Effector memory CD4-positive, alpha-beta T cell (primary cell): ENCODE results near the gene GRID1.

Experiments
- DNase-seq, 3 donors: peaks; one replicate each; pipeline ENCODE4 v3.0.0-alpha.2; 2020
- H3K27ac ChIP-seq: 2 replicates; pipeline ENCODE4 v1.7.0; 2013; ENCODE audit warnings: mild to moderate bottlenecking, low read length, moderate library complexity; ENCODE audit not compliant: insufficient read depth, poor library complexity, severe bottlenecking
- H3K27me3 ChIP-seq: replicated peaks from 2 replicates; pipeline ENCODE4 v1.7.0; 2013; ENCODE audit warnings: mild to moderate bottlenecking, low read length; ENCODE audit not compliant: insufficient read depth, control insufficient read depth, poor library complexity, severe bottlenecking
- H3K36me3 ChIP-seq: 2 replicates; pipeline ENCODE4 v1.7.0; 2013; ENCODE audit warnings: mild to moderate bottlenecking, low read length, moderate library complexity; ENCODE audit not compliant: control insufficient read depth, insufficient read depth
- H3K4me1 ChIP-seq: 2 replicates; pipeline ENCODE4 v1.7.0; 2013; ENCODE audit warnings: low read length, mild to moderate bottlenecking; ENCODE audit not compliant: control insufficient read depth, insufficient read depth, poor library complexity, severe bottlenecking
- H3K4me3 ChIP-seq: 2 replicates; pipeline ENCODE4 v1.7.0; 2013; ENCODE audit warnings: low read length, low read depth, mild to moderate bottlenecking; ENCODE audit not compliant: insufficient read depth, poor library complexity, severe bottlenecking
- H3K9me3 ChIP-seq: 2 replicates; pipeline ENCODE4 v1.7.0; 2013; ENCODE audit warnings: mild to moderate bottlenecking, low read length, moderate library complexity; ENCODE audit not compliant: control insufficient read depth

GRID1 gene

GRCh38 chr10:85862771-85863170 lies 503.8 kb downstream of the GRID1 start:
- H3K36me3 ChIP-seq, result no peaks in the 10 kb centered on the region
- no peak for DNase-seq
- no peak overlapping the region for H3K27ac ChIP-seq
- no peaks in the 10 kb centered on the region for H3K4me1 ChIP-seq
- H3K27me3 ChIP-seq, result no peaks in the 10 kb centered on the region
- H3K9me3 ChIP-seq, result no peaks in the 10 kb centered on the region
- H3K4me3 ChIP-seq, result no peak overlapping the region

- H3K4me1 ChIP-seq, result no peaks in the 10 kb centered on the region
- H3K9me3 ChIP-seq, result no peaks in the 10 kb centered on the region
- H3K27me3 ChIP-seq, result no peaks in the 10 kb centered on the region
- H3K36me3 ChIP-seq, result no peaks in the 10 kb centered on the region
- no peak overlapping the region for H3K27ac ChIP-seq
- DNase-seq, result no peak
- H3K4me3 ChIP-seq, result no peak overlapping the region
Observed at GRCh38 chr10:85861513-85862197, 504.9 kb downstream of the GRID1 start.

GRCh38 chr10:85859859-85860258 lies 506.7 kb downstream of the GRID1 start:
- no peak for DNase-seq
- Histone ChIP-seq H3K27me3 (no peaks in the 10 kb centered on the region), H3K27ac (no peak overlapping the region), H3K4me3 (no peak overlapping the region), H3K4me1 (no peaks in the 10 kb centered on the region), H3K36me3 (no peaks in the 10 kb centered on the region), H3K9me3 (no peaks in the 10 kb centered on the region)

- Histone ChIP-seq H3K36me3 (no peaks in the 10 kb centered on the region), H3K27ac (no peak overlapping the region), H3K4me3 (no peak overlapping the region), H3K9me3 (no peaks in the 10 kb centered on the region), H3K27me3 (no peaks in the 10 kb centered on the region), H3K4me1 (no peaks in the 10 kb centered on the region)
- DNase-seq, result no peak
Observed at GRCh38 chr10:85858776-85859515, 507.6 kb downstream of the GRID1 start.

DNA sequence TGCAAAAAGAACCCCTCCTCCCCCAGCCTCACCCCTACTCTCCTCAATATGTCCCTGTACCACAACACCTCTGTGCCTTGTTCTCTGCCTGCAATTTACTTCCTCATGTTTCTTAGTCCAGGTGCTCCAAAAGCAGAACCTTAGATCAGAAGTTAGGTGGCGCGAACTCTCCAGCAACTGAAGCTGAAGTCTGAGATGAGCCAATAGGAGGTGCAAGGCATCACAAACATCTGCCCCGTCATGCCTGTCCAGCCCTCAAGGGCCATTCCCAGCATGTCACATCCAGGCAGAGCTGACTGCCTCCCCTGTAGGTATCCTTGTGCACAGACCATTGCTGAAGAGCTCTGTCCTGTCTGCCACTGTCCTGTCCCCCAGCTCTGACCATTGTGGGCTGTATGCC lies 508.8 kb downstream of the GRID1 start:
- H3K4me1 ChIP-seq, result no peaks in the 10 kb centered on the region
- no peak for DNase-seq
- no peaks in the 10 kb centered on the region for H3K36me3 ChIP-seq
- no peak overlapping the region for H3K27ac ChIP-seq
- no peak overlapping the region for H3K4me3 ChIP-seq
- no peaks in the 10 kb centered on the region for H3K27me3 ChIP-seq
- no peaks in the 10 kb centered on the region for H3K9me3 ChIP-seq

GRCh38 chr10:85857305-85857704 lies 509.3 kb downstream of the GRID1 start:
- no peaks in the 10 kb centered on the region for H3K4me1 ChIP-seq
- H3K36me3 ChIP-seq, result no peaks in the 10 kb centered on the region
- no peaks in the 10 kb centered on the region for H3K27me3 ChIP-seq
- no peak overlapping the region for H3K4me3 ChIP-seq
- H3K27ac ChIP-seq, result no peak overlapping the region
- H3K9me3 ChIP-seq, result no peaks in the 10 kb centered on the region
- no peak for DNase-seq

GRCh38 chr10:85851934-85852333 lies 514.7 kb downstream of the GRID1 start:
- Histone ChIP-seq H3K27ac (no peak overlapping the region), H3K9me3 (no peaks in the 10 kb centered on the region), H3K4me3 (no peak overlapping the region), H3K27me3 (no peaks in the 10 kb centered on the region), H3K4me1 (no peaks in the 10 kb centered on the region), H3K36me3 (no peaks in the 10 kb centered on the region)
- DNase-seq, result no peak

- H3K27ac ChIP-seq, result no peak overlapping the region
- H3K4me3 ChIP-seq, result no peak overlapping the region
- DNase-seq, result no peak
- no peaks in the 10 kb centered on the region for H3K27me3 ChIP-seq
- no peaks in the 10 kb centered on the region for H3K9me3 ChIP-seq
- no peaks in the 10 kb centered on the region for H3K36me3 ChIP-seq
- no peaks in the 10 kb centered on the region for H3K4me1 ChIP-seq
Observed at GRCh38 chr10:85851325-85851724, 515.3 kb downstream of the GRID1 start.

DNA sequence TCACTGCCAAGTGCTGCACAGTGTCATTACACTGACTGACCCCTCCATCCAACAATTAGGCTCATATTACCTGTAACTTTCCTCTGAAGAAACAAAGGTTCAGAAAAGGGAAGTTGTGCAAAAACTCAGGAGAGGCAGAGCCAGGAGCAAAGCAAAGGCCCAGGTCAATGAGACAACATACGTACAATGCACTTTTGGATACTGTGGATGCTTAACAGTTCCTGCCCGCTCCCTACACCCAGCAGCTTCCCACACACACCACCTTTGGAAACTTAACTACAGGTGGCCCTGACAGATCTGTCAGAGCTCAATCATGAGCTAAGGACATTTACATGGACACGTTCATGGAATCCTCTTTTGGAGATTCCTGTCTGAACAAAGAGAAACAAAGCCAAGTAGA lies 515.9 kb downstream of the GRID1 start:
- Histone ChIP-seq H3K4me1 (no peaks in the 10 kb centered on the region), H3K36me3 (no peaks in the 10 kb centered on the region), H3K27ac (no peak overlapping the region), H3K27me3 (no peaks in the 10 kb centered on the region), H3K9me3 (no peaks in the 10 kb centered on the region), H3K4me3 (no peak overlapping the region)
- no peak for DNase-seq

- no peaks in the 10 kb centered on the region for H3K9me3 ChIP-seq
- DNase-seq, result no peak
- H3K27me3 ChIP-seq, result no peaks in the 10 kb centered on the region
Observed at GRCh38 chr10:85849315-85849714, 517.3 kb downstream of the GRID1 start.

More at GRCh38 chr10:85849315-85849714, 517.3 kb downstream of the GRID1 start:
- Histone ChIP-seq H3K4me1 (no peaks in the 10 kb centered on the region), H3K36me3 (no peaks in the 10 kb centered on the region), H3K27ac (no peak overlapping the region), H3K4me3 (no peak overlapping the region)
